ENCODE results near the gene CYTH4.
A peak's percentile ranks its signal among the peaks of the same experiment; 100 is the strongest.
"Not testable (repeated sequence)": the region's sequence is repeated elsewhere in the genome, so short reads cannot be mapped to it uniquely, and the experiment has no call there.

Gene CYTH4

GRCh38 chr22:37282385-37282677 lies at the start of gene CYTH4:
Gene CYTH4, plus strand, starts transcription at chr22:37282508. Its CDS starts 62 bp downstream, at chr22:37282570.
- no peak for DNase-seq

- not testable (repeated sequence) for DNase-seq
Measured at GRCh38 chr22:37233371-37233750, 48.9 kb upstream of the CYTH4 start.

GRCh38 chr22:37233751-37234631 lies 48.3 kb upstream of the CYTH4 start:
- no peak for DNase-seq

GRCh38 chr22:37234736-37235711 lies 47.3 kb upstream of the CYTH4 start:
- no peak for DNase-seq

GRCh38 chr22:37235897-37236607 lies 46.3 kb upstream of the CYTH4 start:
- DNase-seq: no peak

- DNase-seq: no peak
Measured at GRCh38 chr22:37237371-37238268, 44.7 kb upstream of the CYTH4 start.

GRCh38 chr22:37239336-37240239 lies 42.7 kb upstream of the CYTH4 start:
- no peak for DNase-seq

GRCh38 chr22:37240240-37240940 lies 41.9 kb upstream of the CYTH4 start:
- no peak for DNase-seq

GRCh38 chr22:37240941-37241320 lies 41.4 kb upstream of the CYTH4 start:
- DNase-seq: no peak

- peak; percentile 53 for DNase-seq
Measured at GRCh38 chr22:37241351-37242142, 40.8 kb upstream of the CYTH4 start.

GRCh38 chr22:37242395-37242918 lies 39.9 kb upstream of the CYTH4 start:
- peak; percentile 99 for DNase-seq

GRCh38 chr22:37243402-37244113 lies 38.8 kb upstream of the CYTH4 start:
- DNase-seq: peak; percentile 46

GRCh38 chr22:37244114-37244921 lies 38.0 kb upstream of the CYTH4 start, which contains the start of gene RAC2:
Gene RAC2, minus strand, starts transcription at chr22:37244269. Its CDS starts 121 bp downstream, at chr22:37244148.
- peak; percentile 93 for DNase-seq

GRCh38 chr22:37244922-37245722 lies 37.2 kb upstream of the CYTH4 start:
- DNase-seq: no peak

- DNase-seq: no peak
Measured at GRCh38 chr22:37245740-37246139, 36.6 kb upstream of the CYTH4 start.

GRCh38 chr22:37248251-37248650 lies 34.1 kb upstream of the CYTH4 start:
- DNase-seq: no peak

GRCh38 chr22:37249986-37250385 lies 32.3 kb upstream of the CYTH4 start:
- no peak for DNase-seq

Data from hematopoietic multipotent progenitor cell treated with erythropoietin and hydrocortisone succinate and interleukin-3 and kit ligand, for 8 days (in vitro differentiated cells).